ENCODE results near the gene MAZ.

The MAZ gene

GRCh38 chr16:29842732-29843346, 36.5 kb downstream of the MAZ start:
- TF ChIP-seq CTCF (IDR thresholded peaks at IDR 0.05; ENCODE audit: insufficient read depth, low read length, poor library complexity, severe bottlenecking) (no peak), EZH2phosphoT487 (conservative IDR thresholded peaks at IDR 0.05; ENCODE audit: low read length) (no peak)
- no peak overlapping the region for H3K4me3 ChIP-seq (ENCODE audit: insufficient read depth, low read length, poor library complexity, severe bottlenecking)
- no peaks in the 10 kb centered on the region for H3K9me2 ChIP-seq (replicated peaks; ENCODE audit: insufficient read depth, low read length)

GRCh38 chr16:29843931-29844330, 37.6 kb downstream of the MAZ start:
- Histone ChIP-seq H3K9me3 (ENCODE audit: insufficient read depth, low read length) (no peaks in the 10 kb centered on the region), H2AFZ (ENCODE audit: low read depth, low read length, severe bottlenecking) (no peak overlapping the region), H3K27me3 (ENCODE audit: low read length) (no peaks in the 10 kb centered on the region), H3K79me2 (ENCODE audit: insufficient read depth, low read length) (no peaks in the 10 kb centered on the region), H3K9ac (ENCODE audit: low read length) (no peak overlapping the region), H3K27ac (ENCODE audit: low read depth, low read length) (no peak overlapping the region), H3K9me2 (replicated peaks; ENCODE audit: insufficient read depth, low read length) (no peaks in the 10 kb centered on the region), H3K4me3 (ENCODE audit: insufficient read depth, low read length, poor library complexity, severe bottlenecking) (no peak overlapping the region), H3K36me3 (ENCODE audit: low read length) (no peaks in the 10 kb centered on the region), H3F3A (ENCODE audit: insufficient read depth) (no peaks in the 10 kb centered on the region), H3K4me2 (ENCODE audit: low read depth, low read length, poor library complexity, severe bottlenecking) (no peak overlapping the region), H4K20me1 (ENCODE audit: low read depth, low read length) (no peaks in the 10 kb centered on the region)
- TF ChIP-seq EZH2phosphoT487 (conservative IDR thresholded peaks at IDR 0.05; ENCODE audit: low read length) (no peak), CTCF (IDR thresholded peaks at IDR 0.05; ENCODE audit: insufficient read depth, low read length, poor library complexity, severe bottlenecking) (no peak)

More at GRCh38 chr16:29842732-29843346, 36.5 kb downstream of the MAZ start:
- Histone ChIP-seq H3K4me2 (ENCODE audit: low read depth, low read length, poor library complexity, severe bottlenecking) (no peak overlapping the region), H3K9me3 (ENCODE audit: insufficient read depth, low read length) (no peaks in the 10 kb centered on the region), H3K27ac (ENCODE audit: low read depth, low read length) (no peak overlapping the region), H2AFZ (ENCODE audit: low read depth, low read length, severe bottlenecking) (no peak overlapping the region), H3K27me3 (ENCODE audit: low read length) (no peaks in the 10 kb centered on the region), H3K36me3 (ENCODE audit: low read length) (no peaks in the 10 kb centered on the region), H3K9ac (ENCODE audit: low read length) (no peak overlapping the region), H4K20me1 (ENCODE audit: low read depth, low read length) (no peaks in the 10 kb centered on the region), H3F3A (ENCODE audit: insufficient read depth) (no peaks in the 10 kb centered on the region), H3K79me2 (ENCODE audit: insufficient read depth, low read length) (no peaks in the 10 kb centered on the region)

- Histone ChIP-seq H4K20me1 (ENCODE audit: low read depth, low read length) (no peaks in the 10 kb centered on the region), H3K4me3 (ENCODE audit: insufficient read depth, low read length, poor library complexity, severe bottlenecking) (no peak overlapping the region), H3K4me2 (ENCODE audit: low read depth, low read length, poor library complexity, severe bottlenecking) (no peak overlapping the region), H3K9me3 (ENCODE audit: insufficient read depth, low read length) (no peaks in the 10 kb centered on the region), H3K27me3 (ENCODE audit: low read length) (no peaks in the 10 kb centered on the region), H3K27ac (ENCODE audit: low read depth, low read length) (no peak overlapping the region), H3F3A (ENCODE audit: insufficient read depth) (no peaks in the 10 kb centered on the region), H3K9me2 (replicated peaks; ENCODE audit: insufficient read depth, low read length) (no peaks in the 10 kb centered on the region), H3K9ac (ENCODE audit: low read length) (no peak overlapping the region), H2AFZ (ENCODE audit: low read depth, low read length, severe bottlenecking) (no peak overlapping the region), H3K36me3 (ENCODE audit: low read length) (no peaks in the 10 kb centered on the region), H3K79me2 (ENCODE audit: insufficient read depth, low read length) (no peaks in the 10 kb centered on the region)
- TF ChIP-seq CTCF (IDR thresholded peaks at IDR 0.05; ENCODE audit: insufficient read depth, low read length, poor library complexity, severe bottlenecking): no peak
- no peak for TF ChIP-seq EZH2phosphoT487 (conservative IDR thresholded peaks at IDR 0.05; ENCODE audit: low read length)
Observed at GRCh38 chr16:29844575-29845331, 38.4 kb downstream of the MAZ start.

Data from SU-DHL-6 (cell line).